NCI-H2107 treated with DMSO at 0.1 percent for 48 hours (cell line): Measurements from ENCODE around the gene PRKACB.
"Not testable (repeated sequence)": the region's sequence is repeated elsewhere in the genome, so short reads cannot be mapped to it uniquely, and the experiment has no call there.

Experiments used
- DNase-seq: peaks from one replicate; lab custom pipeline; 2025; ENCODE audit not compliant: unreplicated experiment; lab: John Stamatoyannopoulos, UW

PRKACB gene

DNA sequence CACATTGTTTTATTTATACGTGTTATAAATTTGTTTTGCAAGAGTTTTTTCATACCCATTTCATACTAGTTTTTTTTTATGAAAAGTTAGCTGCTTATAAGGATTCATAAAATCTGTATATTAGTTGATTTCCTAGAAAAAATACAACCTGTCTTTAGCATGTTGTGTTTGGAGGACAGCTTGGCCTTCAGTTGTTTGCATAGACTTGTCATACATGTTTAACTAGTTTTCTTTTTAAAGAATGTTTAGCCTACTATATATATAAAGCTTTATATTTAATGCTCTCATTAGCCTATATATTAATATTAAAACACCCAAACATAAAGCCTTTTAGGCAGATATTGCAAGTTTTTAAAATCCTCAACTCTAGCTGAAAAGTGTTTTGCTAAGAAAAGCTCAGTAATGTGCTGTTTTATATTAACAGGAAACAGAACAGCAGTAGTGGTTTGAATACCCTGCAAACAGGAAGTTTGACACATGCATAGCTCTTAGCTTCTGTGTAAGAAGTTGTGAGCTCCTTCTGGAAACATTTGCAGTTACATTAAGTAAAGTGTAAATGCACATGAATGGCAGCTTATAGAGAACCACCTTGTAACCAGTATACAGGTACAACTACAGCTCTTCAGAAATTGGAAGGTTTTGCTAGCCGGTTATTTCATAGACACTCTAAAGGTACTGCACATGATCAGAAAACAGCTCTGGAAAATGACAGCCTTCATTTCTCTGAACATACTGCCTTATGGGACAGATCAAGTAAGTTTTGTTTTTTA lies at the start of gene PRKACB:
Gene PRKACB (plus strand): TSS at position 476 of the 770 bp plus-strand sequence. CDS start 91 bp downstream, at position 567.
- no peak for DNase-seq

DNA sequence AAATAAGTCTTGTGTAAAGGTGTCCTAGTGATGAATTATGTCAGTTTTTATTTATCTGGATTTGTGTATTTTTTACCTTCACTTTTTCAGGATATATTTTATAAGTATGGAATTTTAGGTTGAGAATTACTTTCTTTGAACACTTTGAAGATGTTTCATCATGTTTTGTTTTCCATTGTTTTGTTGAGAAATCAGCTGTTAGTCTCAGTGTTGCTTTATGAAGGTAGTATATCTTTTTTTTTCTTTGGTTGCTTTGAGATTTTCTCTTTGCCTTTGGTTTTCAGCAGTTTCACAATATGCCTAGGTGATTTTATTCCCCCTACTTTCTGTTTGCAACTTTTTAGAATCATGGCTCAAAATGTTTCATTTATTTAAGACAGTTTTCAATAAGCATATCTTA lies 48.8 kb upstream of the PRKACB start:
- no peak for DNase-seq

- no peak for DNase-seq
These were observed 47.9 kb upstream of the PRKACB start for GRCh38 chr1:84096176-84096575.

DNA sequence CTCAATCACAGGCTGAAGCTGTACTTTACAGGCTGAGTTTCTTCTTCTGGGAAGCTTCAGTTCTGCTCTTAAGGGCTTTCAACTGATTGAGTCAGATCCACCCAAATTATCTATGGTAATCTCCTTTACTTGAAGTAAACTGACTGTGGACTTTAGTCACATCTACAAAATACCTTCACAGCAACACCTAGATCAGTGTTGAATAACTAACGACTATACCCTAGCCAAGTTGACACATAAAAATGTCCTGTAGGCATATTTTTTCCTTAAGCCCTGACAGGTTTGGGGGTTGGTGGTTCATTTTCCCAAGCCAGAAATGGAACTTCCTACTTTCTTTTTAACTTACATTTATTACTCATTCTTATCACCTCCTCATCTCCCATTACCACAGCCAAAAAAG lies 42.9 kb upstream of the PRKACB start:
- no peak for DNase-seq

DNA sequence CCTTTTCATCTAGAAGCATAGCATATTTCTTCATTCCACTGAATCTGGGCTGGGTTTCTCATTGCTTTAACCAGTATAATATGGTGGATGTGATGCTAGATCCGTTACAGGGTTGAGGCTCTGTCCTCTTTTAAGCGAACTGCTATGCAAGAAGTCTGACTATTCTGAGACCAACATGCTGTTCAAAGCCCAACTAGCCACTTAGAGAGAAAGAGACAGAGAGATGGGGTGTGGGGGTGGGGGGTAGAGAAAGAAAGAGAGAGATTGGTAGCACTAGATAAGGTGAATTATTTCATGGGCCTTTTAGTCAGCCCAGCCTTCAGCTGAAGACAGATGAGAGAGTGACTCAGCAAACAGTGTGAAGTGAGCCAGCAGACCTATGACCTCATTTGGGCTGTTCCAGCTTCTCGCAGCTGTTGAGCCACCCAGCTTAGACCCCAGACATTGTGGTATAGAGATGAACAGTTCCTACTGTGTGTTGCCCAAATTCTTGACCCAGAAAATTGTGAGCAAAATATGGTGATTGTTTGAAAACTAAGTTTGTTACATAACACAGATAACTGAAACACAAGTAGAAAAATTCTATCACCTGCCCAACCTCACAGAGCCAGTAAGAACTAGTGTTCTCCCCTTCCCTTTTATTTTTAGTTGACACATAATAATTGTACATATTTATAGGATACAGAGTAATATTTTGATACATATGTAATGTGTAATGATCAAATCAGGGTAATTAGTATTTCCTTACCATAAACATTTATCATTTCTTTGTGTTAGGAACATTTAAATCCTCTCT lies 40.7 kb upstream of the PRKACB start:
- peak; percentile 42 for DNase-seq

GRCh38 chr1:84107538-84107937 lies 36.5 kb upstream of the PRKACB start:
- not testable (repeated sequence) for DNase-seq

DNA sequence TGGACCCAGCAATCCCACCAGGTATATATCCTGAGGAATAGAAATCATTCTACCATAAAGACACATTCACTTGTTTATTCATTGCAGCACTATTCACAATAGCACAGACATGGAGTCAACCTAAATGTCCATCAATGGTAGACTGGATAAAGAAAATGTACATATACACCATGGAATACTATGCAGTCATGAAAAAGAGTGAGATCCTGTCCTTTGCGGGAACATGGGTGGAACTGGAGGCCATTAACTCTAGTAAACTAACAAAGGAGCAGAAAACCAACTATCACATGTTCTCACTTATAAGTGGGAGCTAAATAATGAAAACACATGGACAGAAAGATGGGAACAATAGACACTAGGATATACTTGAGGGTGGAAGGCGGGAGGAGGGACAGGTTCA lies 36.1 kb upstream of the PRKACB start:
- no peak for DNase-seq

DNA sequence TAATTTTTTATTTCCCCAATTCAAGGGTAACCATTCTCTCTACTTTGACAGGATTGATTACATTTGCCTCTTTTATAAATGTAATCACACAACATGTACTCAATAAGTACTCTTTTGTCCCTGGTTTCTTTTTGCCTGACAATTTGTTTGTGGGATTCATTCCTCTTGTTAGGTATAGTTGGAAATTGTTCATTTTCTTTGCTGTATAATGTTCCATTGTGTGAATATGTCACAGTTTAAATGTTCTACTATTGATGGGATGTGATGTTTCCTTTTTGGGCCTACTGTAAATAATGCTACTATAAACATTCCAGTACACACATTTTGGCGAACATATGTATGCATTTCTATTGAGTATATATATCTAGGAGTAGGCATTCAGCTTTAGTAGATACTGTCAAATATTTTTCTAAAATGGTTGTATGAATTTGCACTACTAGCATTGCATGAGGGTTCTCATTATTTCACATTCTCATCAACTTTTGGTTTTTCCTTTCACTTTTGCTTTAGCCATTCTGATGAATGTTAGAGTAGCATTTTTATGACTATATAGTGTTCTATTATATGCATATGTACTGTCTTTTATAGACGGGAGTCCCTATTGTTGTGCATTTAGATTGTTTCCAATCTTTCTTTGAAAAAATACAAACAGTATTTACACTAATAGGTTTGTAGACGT lies 35.0 kb upstream of the PRKACB start:
- no peak for DNase-seq

DNA sequence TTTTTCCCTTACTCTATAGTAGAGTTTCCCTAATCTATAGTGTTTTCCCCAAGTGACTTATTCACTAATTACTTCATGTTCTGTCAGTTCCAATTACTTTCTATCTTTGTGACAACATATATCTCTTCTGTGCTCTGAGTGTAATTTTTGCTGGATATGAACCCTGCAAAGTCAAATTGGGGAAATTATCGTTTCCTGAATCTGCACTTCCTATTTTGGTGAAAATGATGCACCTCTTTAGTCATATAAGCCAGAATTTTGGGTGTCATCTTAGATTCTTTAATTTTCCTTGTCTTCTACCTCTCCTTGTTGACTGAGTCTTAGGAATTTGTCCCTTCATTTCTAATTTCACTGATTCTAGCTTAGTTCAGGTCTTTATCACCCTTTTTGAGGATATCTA lies 33.4 kb upstream of the PRKACB start:
- DNase-seq: no peak

GRCh38 chr1:84116558-84116957 lies 27.5 kb upstream of the PRKACB start:
- DNase-seq: no peak

GRCh38 chr1:84117868-84118267 lies 26.2 kb upstream of the PRKACB start:
- DNase-seq: no peak

DNA sequence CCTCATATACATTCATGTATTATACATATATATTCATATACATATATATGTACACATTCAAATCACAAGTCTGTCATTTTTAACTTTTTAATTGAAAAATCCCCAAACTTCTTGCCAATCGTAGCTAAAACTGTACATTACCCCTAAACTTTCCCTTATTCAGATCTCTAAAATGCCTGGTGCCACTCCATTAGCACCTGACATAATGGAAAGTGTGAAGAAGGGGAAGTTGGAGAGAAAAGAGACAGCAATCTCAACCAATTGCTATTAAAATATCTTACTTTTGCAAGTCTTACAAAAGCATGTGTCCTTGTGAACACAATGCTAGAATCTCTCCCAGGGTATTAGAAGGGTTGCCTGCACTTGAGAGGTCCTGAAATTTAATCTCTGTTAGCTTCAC lies 22.7 kb upstream of the PRKACB start:
- peak; percentile 86 for DNase-seq

GRCh38 chr1:84122780-84123382 lies 21.2 kb upstream of the PRKACB start:
- DNase-seq: peak; percentile 58

- no peak for DNase-seq
These were observed 10.6 kb upstream of the PRKACB start for GRCh38 chr1:84133479-84133878.

DNA sequence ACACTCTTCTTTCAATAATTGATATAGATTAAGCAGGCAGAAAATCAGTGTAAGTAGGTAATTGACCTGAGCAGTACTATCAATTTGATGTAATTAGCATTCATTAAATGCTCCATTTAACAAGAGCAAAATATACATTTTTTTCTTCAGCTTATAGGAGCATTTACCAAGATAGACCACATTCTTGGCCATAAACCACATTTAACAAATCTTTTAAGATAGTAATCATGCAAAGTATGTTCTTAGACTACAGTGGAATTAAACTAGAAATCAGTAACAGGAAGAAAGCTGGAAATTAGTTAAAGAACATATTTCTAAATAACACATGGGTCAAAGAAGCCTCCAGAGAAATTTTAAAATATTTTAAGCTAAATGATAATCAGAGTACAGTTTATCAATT lies 8.7 kb upstream of the PRKACB start:
- DNase-seq: no peak

GRCh38 chr1:84141182-84142003 lies 2.7 kb upstream of the PRKACB start:
- DNase-seq: no peak

GRCh38 chr1:84145068-84145467 lies 997 bp downstream of the PRKACB start:
- DNase-seq: no peak

- no peak for DNase-seq
These were observed 2.5 kb downstream of the PRKACB start for GRCh38 chr1:84146411-84147032.

- no peak for DNase-seq
These were observed 4.7 kb downstream of the PRKACB start for GRCh38 chr1:84148758-84149157.

DNA sequence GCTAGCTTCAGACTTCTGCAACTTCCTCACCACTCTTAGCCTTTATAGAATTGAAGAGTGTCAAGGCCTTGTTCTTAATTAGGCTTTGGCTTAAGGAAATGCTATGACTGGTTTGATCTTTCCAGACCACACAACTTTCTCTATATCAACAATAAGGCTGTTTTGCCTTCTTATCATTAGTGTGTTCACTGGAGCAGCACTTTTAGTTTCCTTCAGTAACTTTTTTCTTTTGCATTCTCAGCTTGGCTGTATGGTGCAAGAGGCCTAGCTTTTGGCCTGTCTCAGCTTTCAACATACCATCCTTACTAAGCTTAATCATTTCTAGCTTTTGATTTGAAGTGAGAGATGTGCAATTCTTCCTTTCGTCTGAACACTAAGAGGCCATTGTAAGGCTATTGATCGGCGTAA lies 8.6 kb downstream of the PRKACB start:
- DNase-seq: no peak
